ENCODE results near the gene RCN1. TPM values are rescaled to one million over a fixed set of nuclear protein-coding genes. Genes with fewer than 3 reads are reported as not detected.
"Not testable (repeated sequence)": the region's sequence is repeated elsewhere in the genome, so short reads cannot be mapped to it uniquely, and the experiment has no call there.

RCN1 gene
- total RNA-seq, 2 experiments from 2014 or later, result 24.8 to 29.6 TPM

- CTCF ChIA-PET, result interaction anchor here (0.6 to 2.9 kb wide), 3 partner anchors 11 to 113 kb away, joined by 3 to 16 read pairs (median 5); no protein-coding TSS in a partner anchor
- H3K4me3 Mint-ChIP-seq; H3K4me1 Mint-ChIP-seq (ENCODE audit: low read depth); H3K36me3 Mint-ChIP-seq (ENCODE audit: low read depth); H3K27ac Mint-ChIP-seq; DNase-seq; intact Hi-C loops (cut with micrococcal nuclease); H3K9me3 Mint-ChIP-seq: not testable (repeated sequence)
- peaks cover 28% of the 10 kb centered on the region for H3K27me3 Mint-ChIP-seq (ENCODE audit: low read depth)
Measured at GRCh38 chr11:32063031-32063430, 27.8 kb upstream of the RCN1 start.

GRCh38 chr11:32065865-32066629 lies 24.8 kb upstream of the RCN1 start:
- intact Hi-C loops (cut with micrococcal nuclease), result no loop called here
- Mint-ChIP-seq H3K27me3 (ENCODE audit: low read depth) (peaks cover 33% of the 10 kb centered on the region), H3K4me1 (ENCODE audit: low read depth) (no peaks in the 10 kb centered on the region), H3K9me3 (no peaks in the 10 kb centered on the region), H3K27ac (no peak overlapping the region), H3K4me3 (no peak overlapping the region), H3K36me3 (ENCODE audit: low read depth) (no peaks in the 10 kb centered on the region)
- CTCF ChIA-PET, result interaction anchor here (0.6 to 2.9 kb wide), 3 partner anchors 14 to 134 kb away, joined by 3 to 16 read pairs (median 5); no protein-coding TSS in a partner anchor
- no peak for DNase-seq

- H3K9me3 Mint-ChIP-seq, result no peaks in the 10 kb centered on the region
- no peaks in the 10 kb centered on the region for H3K4me1 Mint-ChIP-seq (ENCODE audit: low read depth)
- no peak for DNase-seq
- no peak overlapping the region for H3K27ac Mint-ChIP-seq
- CTCF ChIA-PET, result interaction anchor here (2.2 kb wide), 1 partner anchor 107 kb away, joined by 9 read pairs; no protein-coding TSS in a partner anchor
- H3K4me3 Mint-ChIP-seq, result no peak overlapping the region
- intact Hi-C loops (cut with micrococcal nuclease), result no loop called here
- peaks cover 27% of the 10 kb centered on the region for H3K27me3 Mint-ChIP-seq (ENCODE audit: low read depth)
- no peaks in the 10 kb centered on the region for H3K36me3 Mint-ChIP-seq (ENCODE audit: low read depth)
Measured at GRCh38 chr11:32068134-32068870, 22.6 kb upstream of the RCN1 start.

GRCh38 chr11:32069361-32070058 lies 21.4 kb upstream of the RCN1 start:
- no peaks in the 10 kb centered on the region for H3K9me3 Mint-ChIP-seq
- no peak overlapping the region for H3K27ac Mint-ChIP-seq
- intact Hi-C loops (cut with micrococcal nuclease), result no loop called here
- H3K4me3 Mint-ChIP-seq, result no peak overlapping the region
- H3K4me1 Mint-ChIP-seq (ENCODE audit: low read depth), result no peaks in the 10 kb centered on the region
- peaks cover 26% of the 10 kb centered on the region for H3K27me3 Mint-ChIP-seq (ENCODE audit: low read depth)
- CTCF ChIA-PET, result no interaction called here
- no peaks in the 10 kb centered on the region for H3K36me3 Mint-ChIP-seq (ENCODE audit: low read depth)
- DNase-seq, result no peak

DNA sequence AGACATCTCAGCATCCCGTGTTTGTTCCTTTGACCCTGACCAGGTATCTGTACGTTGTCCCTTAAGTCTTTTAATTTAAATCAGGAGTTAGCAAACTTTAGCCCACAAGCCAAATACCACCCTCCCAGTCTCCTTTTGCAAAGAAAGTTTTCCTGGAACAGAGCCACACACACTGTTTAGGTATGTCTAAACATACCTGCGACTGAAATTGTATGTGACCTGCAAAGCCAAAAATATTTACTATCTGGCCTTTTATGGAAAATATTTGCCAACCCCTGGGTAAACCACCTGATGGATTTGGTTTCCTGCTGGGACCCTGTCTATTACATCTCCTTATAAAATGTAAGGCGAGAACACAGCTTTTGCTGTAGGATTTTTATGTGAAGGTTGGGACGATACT lies 20.2 kb upstream of the RCN1 start:
- CTCF ChIA-PET, result no interaction called here
- H3K9me3 Mint-ChIP-seq, result no peaks in the 10 kb centered on the region
- H3K4me1 Mint-ChIP-seq (ENCODE audit: low read depth), result no peaks in the 10 kb centered on the region
- peaks cover 22% of the 10 kb centered on the region for H3K27me3 Mint-ChIP-seq (ENCODE audit: low read depth)
- intact Hi-C loops (cut with micrococcal nuclease), result no loop called here
- H3K36me3 Mint-ChIP-seq (ENCODE audit: low read depth), result no peaks in the 10 kb centered on the region
- H3K4me3 Mint-ChIP-seq, result no peak overlapping the region
- no peak for DNase-seq
- H3K27ac Mint-ChIP-seq, result no peak overlapping the region

- no peak overlapping the region for H3K27ac Mint-ChIP-seq
- H3K4me3 Mint-ChIP-seq, result no peak overlapping the region
- H3K27me3 Mint-ChIP-seq (ENCODE audit: low read depth), result peaks cover 18% of the 10 kb centered on the region
- no peaks in the 10 kb centered on the region for H3K9me3 Mint-ChIP-seq
- CTCF ChIA-PET, result interaction anchor here (0.6 to 0.8 kb wide), 2 partner anchors 443 to 884 kb away, joined by 3 to 4 read pairs; no protein-coding TSS in a partner anchor
- H3K4me1 Mint-ChIP-seq (ENCODE audit: low read depth), result no peaks in the 10 kb centered on the region
- no peaks in the 10 kb centered on the region for H3K36me3 Mint-ChIP-seq (ENCODE audit: low read depth)
- DNase-seq, result no peak
- intact Hi-C loops (cut with micrococcal nuclease), result no loop called here
Measured at GRCh38 chr11:32071811-32072210, 19.1 kb upstream of the RCN1 start.

GRCh38 chr11:32072872-32073643 lies 17.8 kb upstream of the RCN1 start:
- intact Hi-C loops (cut with micrococcal nuclease), result no loop called here
- CTCF ChIA-PET, result interaction anchor here (0.7 to 1.3 kb wide), 2 partner anchors 21 to 103 kb away, joined by 3 to 5 read pairs; no protein-coding TSS in a partner anchor
- H3K27ac Mint-ChIP-seq, result no peak overlapping the region
- H3K27me3 Mint-ChIP-seq (ENCODE audit: low read depth), result peaks cover 17% of the 10 kb centered on the region
- H3K4me3 Mint-ChIP-seq, result no peak overlapping the region
- H3K4me1 Mint-ChIP-seq (ENCODE audit: low read depth), result no peaks in the 10 kb centered on the region
- no peak for DNase-seq
- H3K9me3 Mint-ChIP-seq, result no peaks in the 10 kb centered on the region
- H3K36me3 Mint-ChIP-seq (ENCODE audit: low read depth), result no peaks in the 10 kb centered on the region

DNA sequence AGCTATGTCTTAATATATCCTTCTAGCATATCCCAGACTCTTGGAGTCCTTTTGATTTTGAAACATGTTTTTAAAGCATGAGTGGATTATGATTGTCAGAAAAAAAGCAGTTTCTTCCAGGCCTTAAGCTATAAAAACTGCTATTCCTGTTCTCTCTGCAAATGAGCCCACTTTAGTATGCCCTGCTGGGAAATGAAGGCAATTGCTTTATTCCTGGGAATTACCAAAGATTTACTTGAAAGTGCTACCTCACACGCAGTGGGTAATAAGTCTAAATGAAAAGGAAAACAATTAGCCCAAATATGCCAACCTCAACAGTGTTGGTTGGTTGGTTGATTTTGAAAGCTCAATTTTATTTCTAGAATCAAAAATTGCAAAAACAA lies 17.2 kb upstream of the RCN1 start:
- Mint-ChIP-seq H3K4me1 (ENCODE audit: low read depth) (no peaks in the 10 kb centered on the region), H3K4me3 (no peak overlapping the region), H3K27me3 (ENCODE audit: low read depth) (peaks cover 15% of the 10 kb centered on the region), H3K27ac (no peak overlapping the region), H3K9me3 (no peaks in the 10 kb centered on the region), H3K36me3 (ENCODE audit: low read depth) (no peaks in the 10 kb centered on the region)
- no peak for DNase-seq
- intact Hi-C loops (cut with micrococcal nuclease), result no loop called here
- CTCF ChIA-PET, result interaction anchor here (0.7 to 1.3 kb wide), 3 partner anchors 13 to 102 kb away, joined by 3 to 6 read pairs (median 5); no protein-coding TSS in a partner anchor

GRCh38 chr11:32079553-32079952 lies 11.3 kb upstream of the RCN1 start:
- CTCF ChIA-PET, result no interaction called here

DNA sequence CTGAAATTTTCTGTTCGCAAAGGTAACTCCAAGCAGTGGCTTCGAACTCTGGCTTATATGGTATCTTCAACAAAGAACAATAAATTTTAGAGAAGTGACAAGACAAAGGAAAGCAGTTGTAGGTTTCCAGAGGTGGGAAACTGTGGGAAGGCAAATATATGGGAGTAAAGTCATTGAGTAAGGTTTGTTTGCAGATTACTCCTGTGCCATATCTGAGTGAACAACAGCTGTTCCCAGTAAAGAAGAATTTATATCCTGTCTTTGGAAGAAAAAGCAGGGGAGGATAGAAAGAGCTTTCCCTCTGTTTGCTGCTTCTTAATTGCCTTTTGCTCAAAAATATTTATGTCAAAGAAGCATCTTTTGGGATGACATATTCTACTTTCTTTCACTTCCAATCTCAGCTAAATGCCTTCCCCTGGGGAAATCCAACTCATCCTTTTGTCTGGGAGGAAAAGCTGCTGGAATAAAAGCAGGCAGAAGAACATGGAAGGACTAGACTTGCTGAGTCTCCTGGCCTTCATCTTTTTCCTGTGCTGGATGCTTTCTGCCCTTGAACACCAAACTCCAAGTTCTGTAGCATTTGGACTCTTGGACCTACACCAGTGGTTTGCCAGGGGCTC lies 10.4 kb upstream of the RCN1 start:
- H3K9me3 Mint-ChIP-seq, result no peaks in the 10 kb centered on the region
- no peak overlapping the region for H3K27ac Mint-ChIP-seq
- no peak for DNase-seq
- no peaks in the 10 kb centered on the region for H3K4me1 Mint-ChIP-seq (ENCODE audit: low read depth)
- intact Hi-C loops (cut with micrococcal nuclease), result no loop called here
- CTCF ChIA-PET, result no interaction called here
- no peaks in the 10 kb centered on the region for H3K36me3 Mint-ChIP-seq (ENCODE audit: low read depth)
- no peak overlapping the region for H3K4me3 Mint-ChIP-seq
- H3K27me3 Mint-ChIP-seq (ENCODE audit: low read depth), result peaks cover 9% of the 10 kb centered on the region

More at GRCh38 chr11:32079553-32079952, 11.3 kb upstream of the RCN1 start:
- no peaks in the 10 kb centered on the region for H3K9me3 Mint-ChIP-seq
- H3K27ac Mint-ChIP-seq, result no peak overlapping the region
- H3K27me3 Mint-ChIP-seq (ENCODE audit: low read depth), result peaks cover 3% of the 10 kb centered on the region
- intact Hi-C loops (cut with micrococcal nuclease), result no loop called here
- no peak for DNase-seq
- H3K4me1 Mint-ChIP-seq (ENCODE audit: low read depth), result no peaks in the 10 kb centered on the region
- H3K4me3 Mint-ChIP-seq, result no peak overlapping the region
- H3K36me3 Mint-ChIP-seq (ENCODE audit: low read depth), result no peaks in the 10 kb centered on the region

GRCh38 chr11:32081129-32081641 lies 9.7 kb upstream of the RCN1 start:
- Mint-ChIP-seq H3K36me3 (ENCODE audit: low read depth) (no peaks in the 10 kb centered on the region), H3K9me3 (no peaks in the 10 kb centered on the region), H3K4me1 (ENCODE audit: low read depth) (no peaks in the 10 kb centered on the region), H3K27ac (no peak overlapping the region), H3K4me3 (no peak overlapping the region), H3K27me3 (ENCODE audit: low read depth) (peaks cover 6% of the 10 kb centered on the region)
- CTCF ChIA-PET, result no interaction called here
- DNase-seq, result no peak
- intact Hi-C loops (cut with micrococcal nuclease), result no loop called here

Data from activated naive CD4-positive, alpha-beta T cell treated with anti-CD3 and anti-CD28 coated beads for 36 hours (primary cell).